SHP77 treated with DMSO at 0.1 percent for 48 hours (cell line): ENCODE results near the gene UROD.

Source experiments
- DNase-seq: peaks from one replicate; lab custom pipeline; 2025; lab: John Stamatoyannopoulos, UW

Gene UROD

GRCh38 chr1:45008516-45008915 is 3.5 kb upstream of the UROD start:
- DNase-seq, result no peak

GRCh38 chr1:45009296-45009865 is 2.7 kb upstream of the UROD start:
- no peak for DNase-seq

GRCh38 chr1:45009956-45010854 is 1.8 kb upstream of the UROD start:
- DNase-seq, result no peak

GRCh38 chr1:45010855-45011811 is 921 bp upstream of the UROD start, which contains the start of gene HECTD3:
Gene HECTD3 (minus strand): TSS chr1:45011324. CDS start chr1:45011257, 67 bp downstream.
- peak; percentile 72 for DNase-seq

GRCh38 chr1:45012639-45013278 is 705 bp downstream of the UROD start:
- peak; percentile 26 for DNase-seq

- DNase-seq, result no peak
Measured at GRCh38 chr1:45013551-45014209, 1.6 kb downstream of the UROD start.

- peak; percentile 52 for DNase-seq
Measured at GRCh38 chr1:45014321-45015028, 2.4 kb downstream of the UROD start.

- no peak for DNase-seq
Measured at GRCh38 chr1:45015683-45016082, 3.6 kb downstream of the UROD start.

- DNase-seq, result no peak
Measured at GRCh38 chr1:45016090-45016697, 4.1 kb downstream of the UROD start.

GRCh38 chr1:45016767-45017166 is 4.7 kb downstream of the UROD start:
- no peak for DNase-seq

- DNase-seq, result peak; percentile 85
Measured at GRCh38 chr1:45018599-45019230, 6.7 kb downstream of the UROD start.

GRCh38 chr1:45023663-45024062 is 11.6 kb downstream of the UROD start:
- DNase-seq, result no peak

- DNase-seq, result no peak
Measured at GRCh38 chr1:45026446-45026845, 14.4 kb downstream of the UROD start.

GRCh38 chr1:45032837-45033236 is 20.8 kb downstream of the UROD start:
- no peak for DNase-seq

GRCh38 chr1:45033356-45033755 is 21.3 kb downstream of the UROD start:
- DNase-seq, result no peak

- DNase-seq, result no peak
Measured at GRCh38 chr1:45035631-45036301, 23.7 kb downstream of the UROD start.

GRCh38 chr1:45037456-45037855 is 25.4 kb downstream of the UROD start:
- DNase-seq, result no peak

GRCh38 chr1:45038240-45038639 is 26.2 kb downstream of the UROD start:
- no peak for DNase-seq
